SU-DHL-6 (cell line): ENCODE results near the gene NSMCE4A.
"Not testable (repeated sequence)": the region's sequence is repeated elsewhere in the genome, so short reads cannot be mapped to it uniquely, and the experiment has no call there.

Experiments
- H2AFZ ChIP-seq: fragments of 200-600 bp; sonication (generic); 2 replicates; pipeline ENCODE4 v1.6.1; 2014; ENCODE audit warnings: low read depth, mild to moderate bottlenecking, moderate library complexity, mixed read lengths, antibody characterized with exemption, low read length; ENCODE audit not compliant: severe bottlenecking
- H3F3A ChIP-seq: fragments of 200-600 bp; shearing (Covaris generic); 2 replicates; pipeline ENCODE4 v1.6.0; 2016; ENCODE audit warnings: antibody characterized with exemption, mild to moderate bottlenecking; ENCODE audit not compliant: insufficient read depth
- H3K27ac ChIP-seq: fragments of 200-600 bp; sonication (generic); 2 replicates; pipeline ENCODE4 v1.5.1; 2016; ENCODE audit warnings: low read depth, mild to moderate bottlenecking, low read length, moderate library complexity, mixed read lengths
- H3K27me3 ChIP-seq: fragments of 200-600 bp; sonication (generic), shearing (Covaris generic); 2 replicates; pipeline ENCODE4 v1.6.0; 2014; ENCODE audit warnings: mild to moderate bottlenecking, low read length
- H3K36me3 ChIP-seq: fragments of 200-600 bp; sonication (generic); 2 replicates; pipeline ENCODE4 v1.6.1; 2014; ENCODE audit warnings: mild to moderate bottlenecking, low read length, mixed read lengths
- H3K4me2 ChIP-seq: fragments of 300-600, 200-600 bp; shearing (Covaris generic), sonication (generic); 2 replicates; pipeline ENCODE4 v1.6.0; 2014; ENCODE audit warnings: low read length, low read depth, mild to moderate bottlenecking; ENCODE audit not compliant: poor library complexity, severe bottlenecking
- H3K4me3 ChIP-seq: fragments of 200-600 bp; sonication (generic); 2 replicates; pipeline ENCODE4 v1.5.1; 2014; ENCODE audit warnings: antibody characterized with exemption, low read length, mild to moderate bottlenecking, mixed read lengths; ENCODE audit not compliant: insufficient read depth, poor library complexity, severe bottlenecking
- H3K79me2 ChIP-seq: fragments of 200-600 bp; sonication (generic); 2 replicates; pipeline ENCODE4 v1.6.1; 2014; ENCODE audit warnings: mild to moderate bottlenecking, low read length, moderate library complexity; ENCODE audit not compliant: insufficient read depth
- H3K9ac ChIP-seq: fragments of 200-600 bp; sonication (generic); 2 replicates; pipeline ENCODE4 v1.7.0; 2014; ENCODE audit warnings: mild to moderate bottlenecking, low read length
- H3K9me2 ChIP-seq: fragments of 200-600 bp; sonication (generic); replicated peaks from 2 replicates; pipeline ENCODE4 v1.6.1; 2014; ENCODE audit warnings: low read length; ENCODE audit not compliant: insufficient read depth
- H3K9me3 ChIP-seq: fragments of 200-600 bp; sonication (generic); 2 replicates; pipeline ENCODE4 v1.6.1; 2014; ENCODE audit warnings: low read length, mixed read lengths; ENCODE audit not compliant: insufficient read depth
- H4K20me1 ChIP-seq: fragments of 200-600 bp; sonication (generic); 2 replicates; pipeline ENCODE4 v1.6.1; 2014; ENCODE audit warnings: low read depth, mild to moderate bottlenecking, antibody characterized with exemption, low read length, moderate library complexity, mixed read lengths
- EZH2phosphoT487 ChIP-seq: fragments of 200-600 bp; sonication (generic), shearing (Covaris generic); conservative IDR thresholded peaks from 2 replicates; pipeline ENCODE4 v1.6.1; 2018; ENCODE audit warnings: mild to moderate bottlenecking, antibody characterized with exemption, low read length, moderate library complexity, mixed read lengths
- TF ChIP-seq, protein P1 (sequence below): fragments of 200-600 bp; sonication (generic); IDR thresholded peaks from one replicate; pipeline ENCODE4 v1.5.1; 2017; ENCODE audit warnings: antibody characterized with exemption, mild to moderate bottlenecking, low read length, moderate library complexity; ENCODE audit not compliant: insufficient read depth, poor library complexity, severe bottlenecking

Gene NSMCE4A

DNA sequence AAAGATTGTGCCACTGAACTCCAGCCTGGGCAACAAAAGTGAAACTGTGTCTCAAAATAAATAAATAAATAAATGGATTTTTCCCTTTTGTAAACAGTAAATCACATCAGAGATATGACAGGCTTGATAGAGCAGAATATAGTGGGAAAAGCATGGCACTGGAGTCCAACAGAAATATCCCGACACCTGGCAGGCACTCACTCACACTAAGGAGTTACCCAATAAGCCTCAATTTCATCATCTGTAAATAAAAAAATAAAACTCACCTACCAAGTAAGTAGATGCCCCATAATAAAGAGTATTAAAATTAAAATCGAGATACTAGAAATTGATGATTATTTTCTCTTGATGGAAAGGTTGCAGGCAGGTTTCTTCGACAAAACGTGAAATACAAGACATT is 48.9 kb downstream of the NSMCE4A start:
- Histone ChIP-seq H3K9me3 (no peaks in the 10 kb centered on the region), H3F3A (no peaks in the 10 kb centered on the region), H3K79me2 (peaks cover 29% of the 10 kb centered on the region), H4K20me1 (no peaks in the 10 kb centered on the region), H3K4me3 (peak overlapping the region; percentile 87), H2AFZ (no peak overlapping the region), H3K27ac (no peak overlapping the region), H3K27me3 (no peaks in the 10 kb centered on the region), H3K9me2 (no peaks in the 10 kb centered on the region), H3K36me3 (0 out of 2 replicates have a peak, but pooled peaks cover 2% of the 10 kb centered on the region), H3K9ac (no peak overlapping the region), H3K4me2 (peak overlapping the region; percentile 95)
- TF ChIP-seq, protein P1, sequence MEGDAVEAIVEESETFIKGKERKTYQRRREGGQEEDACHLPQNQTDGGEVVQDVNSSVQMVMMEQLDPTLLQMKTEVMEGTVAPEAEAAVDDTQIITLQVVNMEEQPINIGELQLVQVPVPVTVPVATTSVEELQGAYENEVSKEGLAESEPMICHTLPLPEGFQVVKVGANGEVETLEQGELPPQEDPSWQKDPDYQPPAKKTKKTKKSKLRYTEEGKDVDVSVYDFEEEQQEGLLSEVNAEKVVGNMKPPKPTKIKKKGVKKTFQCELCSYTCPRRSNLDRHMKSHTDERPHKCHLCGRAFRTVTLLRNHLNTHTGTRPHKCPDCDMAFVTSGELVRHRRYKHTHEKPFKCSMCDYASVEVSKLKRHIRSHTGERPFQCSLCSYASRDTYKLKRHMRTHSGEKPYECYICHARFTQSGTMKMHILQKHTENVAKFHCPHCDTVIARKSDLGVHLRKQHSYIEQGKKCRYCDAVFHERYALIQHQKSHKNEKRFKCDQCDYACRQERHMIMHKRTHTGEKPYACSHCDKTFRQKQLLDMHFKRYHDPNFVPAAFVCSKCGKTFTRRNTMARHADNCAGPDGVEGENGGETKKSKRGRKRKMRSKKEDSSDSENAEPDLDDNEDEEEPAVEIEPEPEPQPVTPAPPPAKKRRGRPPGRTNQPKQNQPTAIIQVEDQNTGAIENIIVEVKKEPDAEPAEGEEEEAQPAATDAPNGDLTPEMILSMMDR: no peak
- TF ChIP-seq EZH2phosphoT487: no peak

DNA sequence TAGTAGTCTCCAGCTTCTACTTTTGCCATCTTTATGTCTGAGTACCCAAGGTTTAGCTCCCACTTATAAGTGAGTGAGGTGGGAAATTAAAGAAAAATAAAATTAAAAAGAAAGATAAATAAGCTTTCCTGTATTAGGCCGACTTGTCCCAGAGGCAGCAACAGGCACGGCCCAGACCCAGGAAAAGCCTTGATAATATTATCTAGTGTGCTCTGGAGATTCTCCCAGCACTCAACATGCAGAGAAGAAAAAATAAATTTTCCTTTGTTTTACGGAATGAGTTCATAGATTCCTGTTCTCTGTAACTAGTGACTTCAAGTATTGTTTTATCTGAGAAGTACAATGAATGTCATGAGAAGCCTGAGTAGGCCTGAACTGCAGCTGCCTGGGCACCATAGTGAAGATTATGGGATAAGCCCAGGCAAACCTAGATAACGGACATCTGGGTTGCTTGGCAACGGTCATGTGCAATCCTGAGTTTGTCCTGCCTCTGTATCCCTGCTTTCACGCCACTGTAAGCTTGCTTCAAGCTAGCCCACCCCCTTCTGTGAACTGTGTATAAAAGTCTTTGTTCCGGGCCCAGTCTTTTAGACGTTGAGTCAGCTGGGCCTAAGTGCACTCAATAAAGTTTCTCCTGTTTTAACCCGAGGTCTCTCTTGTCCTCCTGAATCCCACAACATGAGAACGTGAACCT is 53.6 kb downstream of the NSMCE4A start:
- Histone ChIP-seq H4K20me1 (no peaks in the 10 kb centered on the region), H3K79me2 (peaks cover 16% of the 10 kb centered on the region), H3F3A (no peaks in the 10 kb centered on the region), H3K4me3 (no peak overlapping the region), H3K4me2 (no peak overlapping the region), H3K9ac (no peak overlapping the region), H3K36me3 (peaks cover 2% of the 10 kb centered on the region; the same call in 1 of the 2 replicates), H3K27ac (no peak overlapping the region), H2AFZ (no peak overlapping the region), H3K9me2 (no peaks in the 10 kb centered on the region), H3K27me3 (no peaks in the 10 kb centered on the region), H3K9me3 (no peaks in the 10 kb centered on the region)
- TF ChIP-seq EZH2phosphoT487: no peak
- TF ChIP-seq, protein P1: no peak

- Histone ChIP-seq H3K9me3 (no peaks in the 10 kb centered on the region), H3K79me2 (peaks cover 4% of the 10 kb centered on the region; the same call in 1 of the 2 replicates), H2AFZ (no peak overlapping the region), H3K27ac (no peak overlapping the region), H3K9ac (no peak overlapping the region), H3K4me3 (no peak overlapping the region), H4K20me1 (no peaks in the 10 kb centered on the region), H3K27me3 (no peaks in the 10 kb centered on the region), H3F3A (no peaks in the 10 kb centered on the region), H3K36me3 (peaks cover 2% of the 10 kb centered on the region; the same call in 1 of the 2 replicates), H3K4me2 (no peak overlapping the region), H3K9me2 (no peaks in the 10 kb centered on the region)
- TF ChIP-seq, protein P1: no peak
- no peak for TF ChIP-seq EZH2phosphoT487
Observed at GRCh38 chr10:121919666-121920065, 55.4 kb downstream of the NSMCE4A start.

- not testable (repeated sequence) for H3K36me3 ChIP-seq, H3K4me2 ChIP-seq, H3K27me3 ChIP-seq, H3K27ac ChIP-seq, H3K9me2 ChIP-seq, H4K20me1 ChIP-seq, H3K9ac ChIP-seq, H3K4me3 ChIP-seq, H3K9me3 ChIP-seq, H3K79me2 ChIP-seq, H3F3A ChIP-seq, H2AFZ ChIP-seq
Observed at GRCh38 chr10:121918800-121919199, 56.2 kb downstream of the NSMCE4A start.
